Activated CD8-positive, alpha-beta memory T cell treated with anti-CD3 and anti-CD28 coated beads for 24 hours (primary cell): ENCODE measurements around the gene CHID1.

ENCODE experiments used
- DNase-seq: peaks from one replicate; pipeline ENCODE4 v3.0.0-alpha.2; 2020

Gene CHID1

GRCh38 chr11:831961-832528 is 78.6 kb downstream of the CHID1 start:
- peak; percentile 61 for DNase-seq

- peak; percentile 61 for DNase-seq
These were observed 79.3 kb downstream of the CHID1 start for GRCh38 chr11:831118-831864.

GRCh38 chr11:830295-831117 is 80.1 kb downstream of the CHID1 start:
- DNase-seq = peak; percentile 84

- peak; percentile 61 for DNase-seq
These were observed 80.7 kb downstream of the CHID1 start for GRCh38 chr11:829847-830294.

GRCh38 chr11:829176-829846 is 81.3 kb downstream of the CHID1 start:
- DNase-seq = peak; percentile 60

GRCh38 chr11:828506-829175 is 82.0 kb downstream of the CHID1 start:
- DNase-seq = no peak

- no peak for DNase-seq
These were observed 82.8 kb downstream of the CHID1 start, which contains the start of gene CRACR2B for GRCh38 chr11:827897-828192. TSS of gene CRACR2B (plus strand) at chr11:827919. CDS start at chr11:828608, 689 bp downstream.

- DNase-seq = peak; percentile 70
These were observed 83.3 kb downstream of the CHID1 start for GRCh38 chr11:827146-827896.

GRCh38 chr11:826836-827145 is 83.8 kb downstream of the CHID1 start:
- no peak for DNase-seq

- DNase-seq = no peak
These were observed 84.4 kb downstream of the CHID1 start for GRCh38 chr11:826227-826621.

GRCh38 chr11:825366-826226 is 85.0 kb downstream of the CHID1 start:
- DNase-seq = no peak

GRCh38 chr11:824942-825341 is 85.7 kb downstream of the CHID1 start:
- DNase-seq = no peak

- no peak for DNase-seq
These were observed 86.2 kb downstream of the CHID1 start for GRCh38 chr11:824292-824880.

- no peak for DNase-seq
These were observed 86.9 kb downstream of the CHID1 start for GRCh38 chr11:823441-824291.

- DNase-seq = no peak
These were observed 88.9 kb downstream of the CHID1 start for GRCh38 chr11:821512-822371.

GRCh38 chr11:820655-821511 is 89.7 kb downstream of the CHID1 start:
- DNase-seq = no peak

GRCh38 chr11:819943-820649 is 90.5 kb downstream of the CHID1 start:
- peak; percentile 94 for DNase-seq
